Mesothelial cell of epicardium (in vitro differentiated cells): ENCODE data around the gene RAP1B. TPM values are rescaled to one million over a fixed set of nuclear protein-coding genes. Genes with fewer than 3 reads are reported as not detected.

Source experiments
- DNase-seq, 2 experiments: peaks; one replicate each; pipeline ENCODE4 v3.0.0; 2021; ENCODE audit warnings: low spot score in 2 of 2; ENCODE audit not compliant: unreplicated experiment in 2 of 2
- H3K27ac Mint-ChIP-seq: 2 replicates; pipeline ENCODE4 v1.8.0; 2021; ENCODE audit warnings: mixed read lengths
- H3K27me3 Mint-ChIP-seq: 2 replicates; pipeline ENCODE4 v1.8.0; 2021; ENCODE audit warnings: low read depth, mixed read lengths
- H3K36me3 Mint-ChIP-seq: 2 replicates; pipeline ENCODE4 v1.8.0; 2021; ENCODE audit warnings: mixed read lengths
- H3K4me1 Mint-ChIP-seq: 2 replicates; pipeline ENCODE4 v1.8.0; 2021; ENCODE audit warnings: mixed read lengths
- H3K4me3 Mint-ChIP-seq: 2 replicates; pipeline ENCODE4 v1.8.0; 2021; ENCODE audit warnings: mild to moderate bottlenecking, moderate library complexity, mixed read lengths
- H3K9me3 Mint-ChIP-seq: 2 replicates; pipeline ENCODE4 v1.8.0; 2021; ENCODE audit warnings: mixed read lengths
- CTCF ChIP-seq: fragments of 200-600 bp; sonication (generic); IDR thresholded peaks from one replicate; pipeline ENCODE4 v1.5.0; 2021; ENCODE audit warnings: antibody characterized with exemption; ENCODE audit not compliant: unreplicated experiment
- total RNA-seq: library from RNA; stranded (reverse); gene quantifications from 3 replicates; pipeline ENCODE4 v1.2.1, GENCODE V29; 2021

Gene RAP1B
- total RNA-seq, 1 donor from 2014 or later = 110 TPM

- Mint-ChIP-seq H3K27ac (peak overlapping the region; percentile 71), H3K9me3 (no peaks in the 10 kb centered on the region), H3K4me3 (no peak overlapping the region), H3K4me1 (peaks cover 21% of the 10 kb centered on the region), H3K27me3 (no peaks in the 10 kb centered on the region), H3K36me3 (peaks cover 11% of the 10 kb centered on the region)
- no peak for DNase-seq
- TF ChIP-seq CTCF = no peak
These were observed 30.4 kb downstream of the RAP1B start for GRCh38 chr12:68641138-68641537.

GRCh38 chr12:68646484-68646883 lies 35.8 kb downstream of the RAP1B start:
- Mint-ChIP-seq H3K4me3 (no peak overlapping the region), H3K27ac (peak overlapping the region; percentile 50), H3K4me1 (no peaks in the 10 kb centered on the region), H3K36me3 (peaks cover 14% of the 10 kb centered on the region), H3K27me3 (no peaks in the 10 kb centered on the region), H3K9me3 (no peaks in the 10 kb centered on the region)
- TF ChIP-seq CTCF = no peak
- no peak for DNase-seq

GRCh38 chr12:68647507-68647906 lies 36.8 kb downstream of the RAP1B start:
- no peak overlapping the region for H3K4me3 Mint-ChIP-seq
- no peak for DNase-seq
- no peaks in the 10 kb centered on the region for H3K4me1 Mint-ChIP-seq
- no peaks in the 10 kb centered on the region for H3K27me3 Mint-ChIP-seq
- no peak for TF ChIP-seq CTCF
- no peak overlapping the region for H3K27ac Mint-ChIP-seq
- H3K36me3 Mint-ChIP-seq = peaks cover 15% of the 10 kb centered on the region
- H3K9me3 Mint-ChIP-seq = no peaks in the 10 kb centered on the region

- Mint-ChIP-seq H3K9me3 (no peaks in the 10 kb centered on the region), H3K27me3 (no peaks in the 10 kb centered on the region)
These were observed 37.5 kb downstream of the RAP1B start for GRCh38 chr12:68648179-68648578.

GRCh38 chr12:68665016-68665569 lies 54.4 kb downstream of the RAP1B start:
- H3K27me3 Mint-ChIP-seq = no peaks in the 10 kb centered on the region
- no peak for TF ChIP-seq CTCF
- H3K9me3 Mint-ChIP-seq = no peaks in the 10 kb centered on the region
- peaks cover 10% of the 10 kb centered on the region for H3K36me3 Mint-ChIP-seq
- DNase-seq = no peak
- H3K4me1 Mint-ChIP-seq = peaks cover 3% of the 10 kb centered on the region
- no peak overlapping the region for H3K4me3 Mint-ChIP-seq
- peak overlapping the region; percentile 48 for H3K27ac Mint-ChIP-seq

More at GRCh38 chr12:68648179-68648578, 37.5 kb downstream of the RAP1B start:
- TF ChIP-seq CTCF = no peak
- Mint-ChIP-seq H3K27ac (peak overlapping the region; percentile 26), H3K36me3 (peaks cover 12% of the 10 kb centered on the region), H3K4me1 (no peaks in the 10 kb centered on the region), H3K4me3 (no peak overlapping the region)
- no peak for DNase-seq

- no peak for DNase-seq
- H3K36me3 Mint-ChIP-seq = peaks cover 2% of the 10 kb centered on the region
- H3K4me1 Mint-ChIP-seq = peaks cover 3% of the 10 kb centered on the region
- no peaks in the 10 kb centered on the region for H3K9me3 Mint-ChIP-seq
- no peaks in the 10 kb centered on the region for H3K27me3 Mint-ChIP-seq
- no peak overlapping the region for H3K27ac Mint-ChIP-seq
- H3K4me3 Mint-ChIP-seq = no peak overlapping the region
- TF ChIP-seq CTCF = no peak
These were observed 56.6 kb downstream of the RAP1B start for GRCh38 chr12:68667291-68667690.
